SJSA1 (cell line): Measurements from ENCODE around the gene KCNJ6. TPM values are rescaled to one million over a fixed set of nuclear protein-coding genes. Genes with fewer than 3 reads are reported as not detected.

Experiments
- DNase-seq, 2 experiments: peaks; one replicate each; pipeline ENCODE4 v3.0.0-alpha.2; 2015 to 2020; ENCODE audit warnings: low spot score in 2 of 2, low read depth in 1 of 2
- H3K27ac ChIP-seq: fragments of 250-450 bp; sonication (Bioruptor Pico); 2 replicates; pipeline ENCODE4 v1.5.1; 2020; ENCODE audit warnings: mild to moderate bottlenecking, moderate library complexity
- H3K27me3 ChIP-seq: fragments of 250-450 bp; sonication (Bioruptor Pico); replicated peaks from 2 replicates; pipeline ENCODE4 v1.5.1; 2020; ENCODE audit warnings: mild to moderate bottlenecking, moderate library complexity
- H3K36me3 ChIP-seq: fragments of 250-450 bp; sonication (Bioruptor Pico); 2 replicates; pipeline ENCODE4 v1.5.1; 2020; ENCODE audit warnings: mild to moderate bottlenecking
- H3K4me1 ChIP-seq: fragments of 250-450 bp; sonication (Bioruptor Pico); replicated peaks from 2 replicates; pipeline ENCODE4 v1.6.1; 2021; ENCODE audit warnings: mild to moderate bottlenecking
- H3K4me3 ChIP-seq: fragments of 250-450 bp; sonication (Bioruptor Pico); 2 replicates; pipeline ENCODE4 v1.5.1; 2020; ENCODE audit warnings: mild to moderate bottlenecking
- H3K9me3 ChIP-seq: fragments of 250-450 bp; sonication (Bioruptor Pico); replicated peaks from 2 replicates; pipeline ENCODE4 v1.5.1; 2020; ENCODE audit warnings: mild to moderate bottlenecking
- total RNA-seq: library from RNA; depleted of rRNA; stranded (reverse); fragments of >200 nt; shearing (Covaris generic); gene quantifications from 2 replicates; pipeline ENCODE4 v1.2.3, GENCODE V29; 2014

The KCNJ6 gene
- total RNA-seq, 1 experiment from 2014 or later: 0.24 TPM

DNA sequence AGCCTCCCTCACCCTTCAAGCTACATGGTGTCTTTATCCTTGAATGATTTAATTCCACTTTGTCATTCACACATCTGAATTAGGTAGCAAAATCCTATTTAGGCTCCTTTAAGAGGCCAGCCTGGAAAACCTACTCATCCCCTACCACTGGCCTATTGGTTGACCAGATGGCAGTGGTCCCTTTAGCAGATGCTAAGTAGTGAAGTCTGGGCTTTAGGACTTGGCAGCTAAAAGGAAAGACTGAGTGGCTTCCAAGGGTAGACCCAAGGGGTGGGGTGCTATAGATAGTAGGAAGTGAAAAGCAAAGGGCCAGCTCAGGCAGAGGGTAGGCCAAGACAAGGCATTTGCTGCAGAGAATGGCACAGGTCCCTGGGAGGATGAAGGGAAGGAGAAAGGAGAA is 46.6 kb downstream of the KCNJ6 start:
- Histone ChIP-seq H3K4me1 (peaks cover 37% of the 10 kb centered on the region), H3K36me3 (no peaks in the 10 kb centered on the region), H3K27me3 (no peaks in the 10 kb centered on the region; the same call in 1 of the 2 replicates), H3K27ac (no peak overlapping the region), H3K4me3 (no peak overlapping the region), H3K9me3 (no peaks in the 10 kb centered on the region)
- DNase-seq: no peak

DNA sequence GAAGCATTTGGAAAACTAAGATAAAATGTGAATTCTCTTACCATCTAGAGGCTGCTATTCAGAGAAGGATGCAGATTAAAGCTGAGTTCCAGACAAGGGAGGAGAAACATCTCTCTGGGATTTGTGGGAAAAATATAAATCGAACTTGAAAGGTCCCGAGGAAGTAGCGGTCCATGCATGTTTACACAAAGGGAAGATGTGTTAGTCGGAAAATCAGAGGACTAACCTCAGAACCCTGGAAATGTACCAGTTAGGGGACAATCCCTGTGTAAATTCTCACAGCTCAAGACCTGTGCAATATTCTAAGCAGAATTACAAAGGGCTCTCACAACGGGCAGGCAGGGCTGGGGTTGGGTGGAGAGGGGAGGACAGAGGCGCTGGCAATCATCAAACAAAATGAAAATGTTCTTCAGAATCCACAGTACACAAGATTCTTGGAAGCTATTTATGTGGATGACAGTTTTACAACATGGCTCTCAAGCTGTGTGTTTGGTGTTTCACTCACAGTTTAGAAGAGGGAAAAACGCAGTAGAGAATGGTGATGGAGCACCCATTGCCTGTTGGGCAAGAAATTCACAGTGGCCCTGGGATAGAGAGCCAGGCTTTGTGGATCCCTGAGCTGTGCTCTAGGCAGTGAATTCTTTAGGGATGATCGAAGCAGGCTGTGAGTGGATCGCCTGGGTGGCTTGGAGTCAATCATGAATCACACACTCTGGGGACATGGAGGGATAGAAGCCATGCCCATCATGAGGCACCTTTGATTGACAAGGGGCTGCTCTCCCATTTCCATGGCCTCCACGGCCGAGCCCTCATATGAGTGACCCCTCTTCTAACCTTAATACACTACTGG is 47.6 kb downstream of the KCNJ6 start:
- Histone ChIP-seq H3K4me3 (no peak overlapping the region), H3K4me1 (peaks cover 40% of the 10 kb centered on the region), H3K27me3 (no peaks in the 10 kb centered on the region; the same call in 1 of the 2 replicates), H3K9me3 (no peaks in the 10 kb centered on the region), H3K27ac (no peak overlapping the region), H3K36me3 (no peaks in the 10 kb centered on the region)
- DNase-seq: peak; percentile 28 to 53

DNA sequence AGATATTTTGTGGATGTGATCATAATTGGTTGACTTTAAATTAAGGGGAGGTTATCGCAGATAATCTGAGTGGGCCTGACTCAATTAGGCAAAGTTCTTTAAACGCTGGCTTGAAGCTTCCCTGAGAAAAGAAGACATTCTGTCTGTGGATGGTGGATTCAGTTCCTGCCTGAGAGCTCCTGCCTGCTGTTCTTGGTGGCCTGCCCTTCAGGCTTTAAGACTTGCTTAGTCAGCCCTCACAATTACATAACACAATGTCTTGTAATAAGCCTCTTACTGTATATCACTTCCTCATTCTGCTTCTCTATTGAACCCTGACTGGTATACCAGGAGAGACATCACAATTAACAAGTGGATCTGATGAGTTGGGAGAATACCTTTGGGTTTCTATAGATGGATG is 50.2 kb downstream of the KCNJ6 start:
- Histone ChIP-seq H3K27ac (no peak overlapping the region), H3K36me3 (no peaks in the 10 kb centered on the region), H3K4me3 (no peak overlapping the region), H3K27me3 (no peaks in the 10 kb centered on the region), H3K9me3 (no peaks in the 10 kb centered on the region), H3K4me1 (peaks cover 39% of the 10 kb centered on the region)
- no peak for DNase-seq

DNA sequence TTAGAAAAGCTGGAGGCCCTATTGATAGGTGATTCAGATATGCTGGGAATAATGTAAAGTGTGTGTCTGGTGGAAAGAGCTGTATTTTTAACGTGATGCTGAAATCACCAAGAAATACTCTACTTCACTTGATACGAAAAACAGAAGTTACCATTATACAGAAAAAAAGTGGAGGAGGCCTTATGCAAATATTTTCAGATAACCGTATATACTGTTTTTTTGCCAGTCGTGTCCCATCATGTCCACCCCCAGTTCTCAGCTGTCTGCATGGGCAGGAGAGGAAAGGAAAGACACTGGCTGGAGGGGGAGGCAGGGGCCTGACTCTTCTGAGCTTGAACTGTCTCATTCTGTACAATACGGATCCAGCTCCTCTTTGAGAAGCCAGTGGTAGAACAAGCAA is 51.1 kb downstream of the KCNJ6 start:
- Histone ChIP-seq H3K36me3 (no peaks in the 10 kb centered on the region), H3K27ac (no peak overlapping the region), H3K4me3 (no peak overlapping the region), H3K27me3 (no peaks in the 10 kb centered on the region), H3K9me3 (no peaks in the 10 kb centered on the region), H3K4me1 (peaks cover 34% of the 10 kb centered on the region)
- DNase-seq: no peak

- Histone ChIP-seq H3K27me3 (no peaks in the 10 kb centered on the region), H3K9me3 (no peaks in the 10 kb centered on the region), H3K36me3 (no peaks in the 10 kb centered on the region), H3K4me3 (no peak overlapping the region), H3K27ac (no peak overlapping the region), H3K4me1 (peaks cover 30% of the 10 kb centered on the region)
- peak in 1 of 2 experiments; percentile 18 for DNase-seq
Observed at GRCh38 chr21:37863842-37864241, 52.4 kb downstream of the KCNJ6 start.

DNA sequence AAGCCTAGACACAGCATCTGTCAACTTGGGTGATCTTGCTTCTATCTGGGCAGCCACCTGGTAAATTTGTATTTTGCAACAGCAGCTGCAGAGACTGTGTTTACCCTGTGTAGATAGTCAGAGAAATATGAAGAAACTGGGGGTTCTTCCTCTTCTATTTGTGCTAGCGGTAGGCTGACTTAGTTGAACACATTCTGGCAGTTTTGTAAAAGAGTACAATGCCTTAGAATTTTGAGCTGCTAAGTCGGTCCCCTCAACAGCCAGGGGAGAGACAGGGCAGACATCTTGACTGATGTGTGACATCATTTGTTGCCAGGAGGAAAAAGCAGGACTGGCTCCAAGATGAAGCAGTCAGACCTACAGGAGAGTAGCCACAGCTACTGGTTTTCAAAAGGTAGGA is 53.7 kb downstream of the KCNJ6 start:
- Histone ChIP-seq H3K4me3 (no peak overlapping the region), H3K9me3 (no peaks in the 10 kb centered on the region), H3K27me3 (no peaks in the 10 kb centered on the region), H3K4me1 (peaks cover 20% of the 10 kb centered on the region), H3K36me3 (no peaks in the 10 kb centered on the region), H3K27ac (no peak overlapping the region; the same call in 1 of the 2 replicates)
- peak in 1 of 2 experiments; percentile 64 for DNase-seq

DNA sequence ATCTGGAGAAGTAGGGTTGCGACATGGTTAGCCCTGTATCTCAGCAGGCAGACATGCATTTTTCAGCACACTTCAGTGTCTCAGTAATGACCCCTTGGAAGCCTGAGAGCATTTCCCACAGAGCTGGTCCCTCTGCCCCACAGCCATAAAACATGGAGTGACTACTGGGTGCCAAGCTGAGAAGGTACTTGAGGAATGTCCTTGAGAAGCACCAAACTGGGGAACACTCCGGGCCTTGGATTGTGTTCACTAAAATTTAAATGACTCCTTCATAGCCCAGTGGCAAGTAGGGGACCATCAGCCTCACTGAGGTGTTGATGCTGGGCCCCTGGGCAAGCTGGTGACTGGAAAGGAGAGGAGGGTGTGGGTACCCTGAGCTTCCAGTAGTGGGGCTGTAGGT is 54.7 kb downstream of the KCNJ6 start:
- no peaks in the 10 kb centered on the region for H3K9me3 ChIP-seq
- no peak overlapping the region for H3K27ac ChIP-seq
- DNase-seq: no peak
- H3K27me3 ChIP-seq: no peaks in the 10 kb centered on the region
- no peak overlapping the region for H3K4me3 ChIP-seq
- peaks cover 26% of the 10 kb centered on the region for H3K4me1 ChIP-seq
- no peaks in the 10 kb centered on the region for H3K36me3 ChIP-seq

DNA sequence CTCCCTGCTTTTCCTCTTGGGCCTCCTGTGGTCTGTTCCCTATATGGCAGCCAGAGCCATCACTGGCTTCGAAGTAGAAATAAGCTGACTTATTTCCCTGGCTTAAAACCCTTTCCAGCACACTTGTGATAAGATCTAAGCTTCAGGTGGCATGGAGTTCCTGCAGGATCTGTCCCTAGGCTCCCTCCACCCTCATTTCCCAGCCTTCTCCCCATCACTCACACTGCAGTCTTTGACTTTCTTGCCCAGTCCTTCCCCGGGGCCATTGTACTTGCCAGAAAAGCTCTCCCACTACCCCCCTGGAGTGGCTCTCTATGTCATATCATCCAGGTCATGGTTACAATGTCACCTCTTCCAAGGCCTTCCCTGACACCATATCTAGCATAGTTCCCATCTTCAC is 55.8 kb downstream of the KCNJ6 start:
- no peak for DNase-seq
- no peaks in the 10 kb centered on the region for H3K9me3 ChIP-seq
- H3K4me3 ChIP-seq: no peak overlapping the region
- H3K27ac ChIP-seq: no peak overlapping the region
- no peaks in the 10 kb centered on the region for H3K36me3 ChIP-seq
- peaks cover 37% of the 10 kb centered on the region for H3K4me1 ChIP-seq
- no peaks in the 10 kb centered on the region for H3K27me3 ChIP-seq

DNA sequence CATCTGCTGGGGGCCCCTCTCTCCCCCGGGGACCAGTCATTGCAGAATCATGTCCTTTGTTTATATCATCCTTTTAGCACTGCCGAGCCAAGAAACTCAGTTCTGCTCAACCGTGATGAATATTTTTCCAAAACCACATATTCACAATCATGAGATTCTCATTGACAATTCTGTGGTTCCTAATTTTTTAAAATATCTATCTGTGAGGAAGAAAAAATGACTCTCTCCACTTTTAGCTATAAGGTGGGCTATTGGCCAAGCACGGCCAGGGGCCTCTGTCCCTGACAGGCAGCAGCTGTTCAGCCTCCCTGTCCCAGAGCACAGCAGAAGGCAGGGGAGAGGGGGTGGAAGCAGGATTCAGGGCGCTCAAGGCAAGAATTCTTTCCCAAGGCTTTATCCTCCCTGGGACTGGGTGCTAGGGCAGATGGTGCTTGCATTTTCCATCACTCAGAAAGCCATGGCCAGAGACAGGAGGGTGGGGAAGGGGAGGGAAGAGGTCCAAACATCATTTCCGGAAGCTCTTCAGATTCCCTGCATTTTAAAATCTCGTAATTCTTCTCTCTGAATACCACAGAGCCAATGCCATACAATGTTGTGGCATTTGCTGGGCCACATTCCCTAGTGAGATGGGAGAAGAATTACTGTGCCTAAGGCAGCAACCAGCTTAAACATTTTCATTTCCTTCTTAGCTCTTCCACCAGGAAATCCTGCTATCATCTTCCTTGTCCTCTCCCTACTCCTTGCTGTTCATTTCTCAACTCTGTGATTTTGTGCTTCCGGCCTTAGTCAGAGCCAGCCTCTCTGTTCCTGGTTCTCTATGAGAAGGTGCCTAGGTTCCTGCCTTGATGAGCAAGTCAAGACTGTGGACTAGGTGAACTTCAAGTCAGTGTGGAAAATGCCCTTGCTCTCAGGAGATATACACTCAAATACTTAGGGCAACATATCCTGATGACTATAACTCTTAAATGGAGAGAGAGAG is 60.3 kb downstream of the KCNJ6 start:
- Histone ChIP-seq H3K4me3 (no peak overlapping the region), H3K36me3 (no peaks in the 10 kb centered on the region), H3K4me1 (peaks cover 29% of the 10 kb centered on the region), H3K27me3 (no peaks in the 10 kb centered on the region), H3K9me3 (no peaks in the 10 kb centered on the region), H3K27ac (peak overlapping the region; percentile 92)
- peak; percentile 75 to 88 for DNase-seq

DNA sequence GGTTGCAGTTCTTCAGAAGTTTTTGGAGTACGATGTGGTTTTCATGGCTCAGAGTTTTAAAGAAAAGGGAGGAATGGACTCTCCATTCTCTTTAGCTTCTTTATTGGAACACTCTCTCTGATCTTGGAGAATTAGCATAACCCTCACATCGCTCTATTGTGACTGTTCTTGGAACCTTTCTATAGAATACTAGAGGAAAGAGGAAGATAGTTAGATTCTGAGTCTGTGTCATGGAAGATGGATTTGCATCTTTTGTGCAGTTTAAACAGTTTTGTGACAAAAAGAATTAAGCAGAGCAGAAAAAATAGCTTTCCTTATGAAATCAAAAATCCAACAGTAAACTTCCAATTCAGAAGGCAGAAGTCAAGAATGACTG is 61.0 kb downstream of the KCNJ6 start:
- no peaks in the 10 kb centered on the region for H3K36me3 ChIP-seq
- H3K4me1 ChIP-seq: peaks cover 36% of the 10 kb centered on the region
- H3K4me3 ChIP-seq: no peak overlapping the region
- no peaks in the 10 kb centered on the region for H3K27me3 ChIP-seq
- no peaks in the 10 kb centered on the region for H3K9me3 ChIP-seq
- peak overlapping the region; percentile 92 for H3K27ac ChIP-seq
- no peak for DNase-seq

GRCh38 chr21:37849506-37850102 is 66.7 kb downstream of the KCNJ6 start:
- peak; percentile 79 to 92 for DNase-seq
- H3K4me3 ChIP-seq: peak overlapping the region; percentile 15
- peak overlapping the region; percentile 96 for H3K27ac ChIP-seq
- H3K9me3 ChIP-seq: 0 out of 2 replicates have a peak, but pooled peaks cover 2% of the 10 kb centered on the region
- H3K27me3 ChIP-seq: no peaks in the 10 kb centered on the region
- H3K4me1 ChIP-seq: peaks cover 37% of the 10 kb centered on the region
- no peaks in the 10 kb centered on the region for H3K36me3 ChIP-seq

GRCh38 chr21:37848721-37849490 is 67.4 kb downstream of the KCNJ6 start:
- H3K27ac ChIP-seq: peak overlapping the region; percentile 96
- no peaks in the 10 kb centered on the region for H3K27me3 ChIP-seq
- H3K4me1 ChIP-seq: peaks cover 34% of the 10 kb centered on the region
- H3K36me3 ChIP-seq: no peaks in the 10 kb centered on the region
- peak overlapping the region; percentile 15 for H3K4me3 ChIP-seq
- DNase-seq: peak in 1 of 2 experiments; percentile 67
- 0 out of 2 replicates have a peak, but pooled peaks cover 2% of the 10 kb centered on the region for H3K9me3 ChIP-seq

GRCh38 chr21:37845535-37845934 is 70.7 kb downstream of the KCNJ6 start:
- no peak for DNase-seq
- H3K9me3 ChIP-seq: peaks cover 9% of the 10 kb centered on the region
- no peaks in the 10 kb centered on the region for H3K27me3 ChIP-seq
- no peak overlapping the region for H3K27ac ChIP-seq
- H3K4me1 ChIP-seq: peaks cover 43% of the 10 kb centered on the region
- H3K36me3 ChIP-seq: no peaks in the 10 kb centered on the region
- no peak overlapping the region for H3K4me3 ChIP-seq
